PC-3 (cell line): ENCODE data around the gene DUOX2. TPM values are rescaled to one million over a fixed set of nuclear protein-coding genes. Genes with fewer than 3 reads are reported as not detected.

Source experiments
- ATAC-seq: fragments of 200-7000 bp; cut with Tn5 transposase; 2 replicates; pipeline ENCODE4 v1.9.1; 2020; ENCODE audit warnings: mild to moderate bottlenecking, moderate library complexity
- BruUV-seq: library from RNA; stranded (reverse); fragments of 400-500 nt; replicated peaks from 2 replicates; lab custom pipeline; 2021; lab: Mats Ljungman, UMichigan
- CTCF ChIA-PET: fragments of 300-600 bp; sonication (Branson Sonifier 250); formaldehyde crosslinking; loops from one replicate; lab custom pipeline; 2022; ENCODE audit warnings: antibody characterized with exemption; lab: Charles Lee
- POLR2A ChIA-PET: fragments of 300-600 bp; sonication (Branson Sonifier 250); formaldehyde crosslinking; loops from one replicate; lab custom pipeline; 2022; ENCODE audit warnings: antibody characterized with exemption; ENCODE audit not compliant: unreplicated experiment; lab: Charles Lee
- DNase-seq: peaks from one replicate; pipeline ENCODE4 v3.0.0-alpha.2; 2015
- H2AFZ ChIP-seq: fragments of 300-600 bp; sonication (generic); 2 replicates; pipeline ENCODE4 v1.6.0; 2016; ENCODE audit warnings: antibody characterized with exemption, low read length
- H3F3A ChIP-seq: fragments of 300-600 bp; sonication (generic); one replicate; pipeline ENCODE4 v1.6.0; 2017; ENCODE audit warnings: antibody characterized with exemption, low read length, control low read depth, mild to moderate bottlenecking; ENCODE audit not compliant: unreplicated experiment
- H3K27ac ChIP-seq: fragments of 300-600 bp; sonication (generic); 2 replicates; pipeline ENCODE4 v1.5.1; 2016; ENCODE audit warnings: mild to moderate bottlenecking, low read length
- H3K27me3 ChIP-seq: fragments of 300-600 bp; sonication (generic); 2 replicates; pipeline ENCODE4 v1.6.1; 2016; ENCODE audit warnings: low read length, mixed read lengths
- H3K36me3 ChIP-seq: fragments of 300-600 bp; sonication (generic); 2 replicates; pipeline ENCODE4 v1.6.1; 2016; ENCODE audit warnings: low read depth, mixed run types, low read length, mixed read lengths
- H3K4me1 ChIP-seq: fragments of 300-600 bp; sonication (generic); 2 replicates; pipeline ENCODE4 v1.5.1; 2016; ENCODE audit warnings: low read length; ENCODE audit not compliant: insufficient read depth
- H3K4me2 ChIP-seq: fragments of 300-600 bp; sonication (generic); 2 replicates; pipeline ENCODE4 v1.6.0; 2016; ENCODE audit warnings: low read length
- H3K4me3 ChIP-seq: fragments of 300-600 bp; sonication (generic); 2 replicates; pipeline ENCODE4 v1.5.1; 2016; ENCODE audit warnings: mild to moderate bottlenecking, low read length, mixed read lengths
- H3K79me2 ChIP-seq: fragments of 300-600 bp; sonication (generic); 2 replicates; pipeline ENCODE4 v1.6.1; 2017; ENCODE audit warnings: low read length, mixed read lengths
- H3K9ac ChIP-seq: fragments of 300-600 bp; sonication (generic); 2 replicates; pipeline ENCODE4 v1.6.0; 2016; ENCODE audit warnings: mild to moderate bottlenecking, low read length
- H3K9me2 ChIP-seq: fragments of 300-600 bp; sonication (generic); replicated peaks from 2 replicates; pipeline ENCODE4 v1.6.1; 2016; ENCODE audit warnings: mixed run types, low read length, mixed read lengths
- H3K9me3 ChIP-seq: fragments of 300-600 bp; sonication (generic); 2 replicates; pipeline ENCODE4 v1.6.1; 2016; ENCODE audit warnings: low read length, mixed read lengths
- H4K20me1 ChIP-seq: fragments of 300-600 bp; sonication (generic); 2 replicates; pipeline ENCODE4 v1.6.1; 2016; ENCODE audit warnings: low read length, mixed read lengths
- EZH2 ChIP-seq: fragments of 300-600 bp; sonication (generic); IDR thresholded peaks from one replicate; pipeline ENCODE4 v1.6.1; 2017; ENCODE audit warnings: antibody characterized with exemption, mild to moderate bottlenecking, low read length; ENCODE audit not compliant: unreplicated experiment
- EZH2phosphoT487 ChIP-seq: fragments of 300-600 bp; sonication (generic); IDR thresholded peaks from 2 replicates; pipeline ENCODE4 v1.6.1; 2018; ENCODE audit warnings: mild to moderate bottlenecking, antibody characterized with exemption, low read length, borderline replicate concordance
- intact Hi-C: fragments of 100-400 bp; cut with micrococcal nuclease; formaldehyde crosslinking; loops from 2 replicates; pipeline ENCODE4 v1.9.0; 2023
- total RNA-seq: library from RNA; depleted of rRNA; stranded (reverse); fragments of >200 nt; gene quantifications from 2 replicates; pipeline ENCODE4 v1.2.3, GENCODE V29; 2014
- TF ChIP-seq, protein P1 (sequence below): fragments of 300-600 bp; sonication (generic); conservative IDR thresholded peaks from 2 replicates; pipeline ENCODE4 v1.5.1; 2017; ENCODE audit warnings: antibody characterized with exemption, low read depth, mild to moderate bottlenecking, low read length

The DUOX2 gene
- total RNA-seq, 1 experiment from 2014 or later = not detected

DNA sequence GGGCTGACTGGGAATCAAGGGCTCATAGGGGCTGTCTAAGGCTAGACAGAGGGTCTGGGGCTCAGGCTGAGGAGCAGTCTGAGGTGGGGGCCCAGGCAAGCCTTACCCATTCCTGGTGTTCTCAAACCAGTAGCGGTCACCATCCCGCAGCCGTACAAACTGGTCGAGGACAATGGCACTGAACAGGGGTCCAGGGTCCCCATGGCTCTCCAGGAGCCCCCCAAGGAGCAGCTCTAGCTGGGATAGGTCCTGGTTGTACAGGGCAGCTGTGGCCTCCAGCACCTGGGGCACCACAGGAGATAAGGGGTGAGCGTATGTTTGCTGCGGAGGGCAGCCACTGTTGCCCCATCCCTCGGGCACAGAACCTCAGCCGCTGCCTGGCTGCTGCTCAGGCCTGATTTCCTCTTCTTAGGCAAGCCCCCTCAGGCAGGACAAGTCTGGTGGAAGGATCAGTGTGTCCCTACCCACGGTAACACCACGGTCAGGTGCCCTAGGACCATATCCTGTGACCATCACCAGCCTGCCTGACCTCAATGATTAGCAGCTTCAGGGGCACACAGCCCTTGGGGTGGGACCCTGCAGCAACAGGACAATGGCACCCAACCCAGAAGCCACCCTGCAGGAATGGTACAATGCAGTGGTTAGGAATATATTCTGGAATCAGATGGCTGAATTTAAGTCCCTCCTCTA, 5.9 kb downstream of the DUOX2 start:
- no peak for TF ChIP-seq EZH2
- TF ChIP-seq EZH2phosphoT487 = no peak
- TF ChIP-seq, protein P1, sequence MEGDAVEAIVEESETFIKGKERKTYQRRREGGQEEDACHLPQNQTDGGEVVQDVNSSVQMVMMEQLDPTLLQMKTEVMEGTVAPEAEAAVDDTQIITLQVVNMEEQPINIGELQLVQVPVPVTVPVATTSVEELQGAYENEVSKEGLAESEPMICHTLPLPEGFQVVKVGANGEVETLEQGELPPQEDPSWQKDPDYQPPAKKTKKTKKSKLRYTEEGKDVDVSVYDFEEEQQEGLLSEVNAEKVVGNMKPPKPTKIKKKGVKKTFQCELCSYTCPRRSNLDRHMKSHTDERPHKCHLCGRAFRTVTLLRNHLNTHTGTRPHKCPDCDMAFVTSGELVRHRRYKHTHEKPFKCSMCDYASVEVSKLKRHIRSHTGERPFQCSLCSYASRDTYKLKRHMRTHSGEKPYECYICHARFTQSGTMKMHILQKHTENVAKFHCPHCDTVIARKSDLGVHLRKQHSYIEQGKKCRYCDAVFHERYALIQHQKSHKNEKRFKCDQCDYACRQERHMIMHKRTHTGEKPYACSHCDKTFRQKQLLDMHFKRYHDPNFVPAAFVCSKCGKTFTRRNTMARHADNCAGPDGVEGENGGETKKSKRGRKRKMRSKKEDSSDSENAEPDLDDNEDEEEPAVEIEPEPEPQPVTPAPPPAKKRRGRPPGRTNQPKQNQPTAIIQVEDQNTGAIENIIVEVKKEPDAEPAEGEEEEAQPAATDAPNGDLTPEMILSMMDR = no peak

DNA sequence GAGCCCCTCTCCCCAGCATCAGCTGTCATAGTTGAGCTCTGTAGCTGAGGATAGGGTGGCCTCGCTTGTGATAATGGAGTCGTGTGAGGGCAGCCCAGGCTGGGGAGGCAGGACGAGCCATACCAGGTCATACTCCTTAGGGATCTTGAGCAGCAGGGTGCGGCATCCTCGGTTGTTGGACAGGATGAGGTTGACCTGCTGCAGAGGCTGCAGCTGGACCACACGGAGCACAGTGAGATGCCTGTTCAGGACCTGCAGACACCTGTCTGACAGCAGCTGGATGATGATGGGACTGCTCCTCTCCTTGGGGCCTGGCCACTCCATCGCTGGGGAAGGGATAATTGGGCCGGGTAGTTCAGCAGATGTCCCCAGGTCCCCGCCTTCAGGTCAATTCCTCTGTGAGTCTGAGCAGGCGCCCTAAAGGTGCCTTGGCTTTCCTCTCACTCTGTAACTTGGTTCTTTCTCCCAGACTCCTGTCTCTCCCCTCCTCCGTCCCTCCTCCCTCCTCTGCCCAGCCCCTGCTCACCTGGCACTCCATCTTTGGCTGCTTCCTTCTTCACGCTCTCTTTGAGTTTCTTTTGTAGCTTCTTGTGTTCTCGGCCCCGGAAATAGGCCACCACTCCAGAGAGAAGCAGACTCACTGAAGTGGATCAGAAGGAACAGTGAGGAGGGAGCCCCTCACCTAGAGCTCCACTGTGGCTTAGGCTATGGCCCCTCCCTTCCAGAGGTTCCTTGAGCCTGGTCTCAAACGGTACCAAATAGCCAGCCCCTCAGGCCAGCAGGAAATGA, 7.8 kb downstream of the DUOX2 start:
- H3K27ac ChIP-seq = no peak overlapping the region
- H3K4me1 ChIP-seq = no peaks in the 10 kb centered on the region
- intact Hi-C loops = no loop called here
- H3K9me2 ChIP-seq = no peaks in the 10 kb centered on the region
- DNase-seq (no peak), ATAC-seq (no peak)
- CTCF ChIA-PET = interaction anchor here (1.1 kb wide), 1 partner anchor 12 kb away, joined by 3 read pairs; no protein-coding TSS in a partner anchor
- H3F3A ChIP-seq = no peaks in the 10 kb centered on the region
- POLR2A ChIA-PET = no interaction called here
- no peak overlapping the region for H2AFZ ChIP-seq
- no peaks in the 10 kb centered on the region for H3K9me3 ChIP-seq
- TF ChIP-seq EZH2 (no peak), EZH2phosphoT487 (no peak)
- TF ChIP-seq, protein P1 = no peak
- no peaks in the 10 kb centered on the region for H3K36me3 ChIP-seq
- BruUV-seq = no TSS peak
- no peaks in the 10 kb centered on the region for H4K20me1 ChIP-seq
- no peak overlapping the region for H3K4me2 ChIP-seq
- 0 out of 2 replicates have a peak, but pooled peaks cover 4% of the 10 kb centered on the region for H3K27me3 ChIP-seq
- H3K4me3 ChIP-seq = no peak overlapping the region
- H3K79me2 ChIP-seq = no peaks in the 10 kb centered on the region
- no peak overlapping the region for H3K9ac ChIP-seq

More for the DNA sequence above, 5.9 kb downstream of the DUOX2 start:
- Histone ChIP-seq H3K9me2 (no peaks in the 10 kb centered on the region), H3K4me2 (no peak overlapping the region), H2AFZ (no peak overlapping the region), H3F3A (no peaks in the 10 kb centered on the region), H3K36me3 (no peaks in the 10 kb centered on the region), H3K4me3 (no peak overlapping the region), H4K20me1 (no peaks in the 10 kb centered on the region), H3K9ac (no peak overlapping the region), H3K27me3 (peaks cover 17% of the 10 kb centered on the region), H3K9me3 (no peaks in the 10 kb centered on the region), H3K27ac (no peak overlapping the region), H3K4me1 (no peaks in the 10 kb centered on the region), H3K79me2 (no peaks in the 10 kb centered on the region)
- intact Hi-C loops = no loop called here
- ATAC-seq = no peak
- BruUV-seq = no TSS peak
- DNase-seq = no peak
- CTCF ChIA-PET = no interaction called here
- POLR2A ChIA-PET = no interaction called here
